Type B pancreatic cell (in vitro differentiated cells): ENCODE data around the gene FSCN2. TPM values are rescaled to one million over a fixed set of nuclear protein-coding genes. Genes with fewer than 3 reads are reported as not detected.

Experiments used
- DNase-seq: peaks from one replicate; pipeline ENCODE4 v3.0.0; 2021; ENCODE audit warnings: mixed read lengths; ENCODE audit not compliant: unreplicated experiment; ENCODE audit errors: extremely low spot score
- H3K27ac Mint-ChIP-seq: 2 replicates; pipeline ENCODE4 v1.8.0; 2021; ENCODE audit warnings: mild to moderate bottlenecking, mixed read lengths
- H3K27me3 Mint-ChIP-seq: 2 replicates; pipeline ENCODE4 v1.8.0; 2021; ENCODE audit warnings: mixed read lengths
- H3K36me3 Mint-ChIP-seq: 2 replicates; pipeline ENCODE4 v1.8.0; 2021; ENCODE audit warnings: mixed read lengths
- H3K4me1 Mint-ChIP-seq: one replicate; pipeline ENCODE4 v1.8.0; 2021; ENCODE audit warnings: mixed read lengths; ENCODE audit not compliant: unreplicated experiment
- H3K4me3 Mint-ChIP-seq: 2 replicates; pipeline ENCODE4 v1.8.0; 2021; ENCODE audit warnings: mild to moderate bottlenecking, mixed read lengths
- H3K9me3 Mint-ChIP-seq: 2 replicates; pipeline ENCODE4 v1.8.0; 2021; ENCODE audit warnings: mixed read lengths
- CTCF ChIP-seq: fragments of 200-600 bp; sonication (generic); conservative IDR thresholded peaks from 2 replicates; pipeline ENCODE4 v1.5.0; 2021; ENCODE audit warnings: antibody characterized with exemption, mild to moderate bottlenecking
- total RNA-seq: library from RNA; stranded (reverse); gene quantifications from 2 replicates; pipeline ENCODE4 v1.2.1, GENCODE V29; 2021; ENCODE audit warnings: low replicate concordance

Gene FSCN2
- total RNA-seq, 1 donor from 2014 or later: 3.8 TPM

GRCh38 chr17:81564778-81565177 is 36.6 kb downstream of the FSCN2 start:
- no peak overlapping the region for H3K4me3 Mint-ChIP-seq
- DNase-seq: no peak
- H3K4me1 Mint-ChIP-seq: no peaks in the 10 kb centered on the region
- no peaks in the 10 kb centered on the region for H3K9me3 Mint-ChIP-seq
- H3K27ac Mint-ChIP-seq: no peak overlapping the region
- no peak for TF ChIP-seq CTCF
- no peaks in the 10 kb centered on the region for H3K36me3 Mint-ChIP-seq
- no peaks in the 10 kb centered on the region for H3K27me3 Mint-ChIP-seq

GRCh38 chr17:81565231-81565630 is 37.1 kb downstream of the FSCN2 start:
- Mint-ChIP-seq H3K9me3 (no peaks in the 10 kb centered on the region), H3K27ac (no peak overlapping the region), H3K27me3 (no peaks in the 10 kb centered on the region), H3K4me3 (no peak overlapping the region), H3K4me1 (no peaks in the 10 kb centered on the region), H3K36me3 (no peaks in the 10 kb centered on the region)
- no peak for DNase-seq
- TF ChIP-seq CTCF: no peak

- Mint-ChIP-seq H3K27ac (peak overlapping the region; percentile 11), H3K36me3 (peaks cover 4% of the 10 kb centered on the region), H3K4me3 (no peak overlapping the region), H3K4me1 (no peaks in the 10 kb centered on the region), H3K9me3 (no peaks in the 10 kb centered on the region), H3K27me3 (no peaks in the 10 kb centered on the region)
- DNase-seq: no peak
- TF ChIP-seq CTCF: no peak
Observed at GRCh38 chr17:81566461-81567126, 38.4 kb downstream of the FSCN2 start.

GRCh38 chr17:81567191-81567590 is 39.0 kb downstream of the FSCN2 start:
- Mint-ChIP-seq H3K27me3 (no peaks in the 10 kb centered on the region), H3K4me1 (no peaks in the 10 kb centered on the region), H3K27ac (no peak overlapping the region), H3K4me3 (no peak overlapping the region), H3K36me3 (peaks cover 4% of the 10 kb centered on the region), H3K9me3 (no peaks in the 10 kb centered on the region)
- no peak for DNase-seq
- TF ChIP-seq CTCF: no peak

- no peaks in the 10 kb centered on the region for H3K27me3 Mint-ChIP-seq
- no peak overlapping the region for H3K27ac Mint-ChIP-seq
- TF ChIP-seq CTCF: no peak
- no peaks in the 10 kb centered on the region for H3K9me3 Mint-ChIP-seq
- H3K36me3 Mint-ChIP-seq: peaks cover 9% of the 10 kb centered on the region
- no peak overlapping the region for H3K4me3 Mint-ChIP-seq
- DNase-seq: no peak
- no peaks in the 10 kb centered on the region for H3K4me1 Mint-ChIP-seq
Observed at GRCh38 chr17:81568416-81568815, 40.2 kb downstream of the FSCN2 start.
